ENCODE data around the gene PFKM.

Gene PFKM

GRCh38 chr12:48191096-48191495 is 71.9 kb downstream of the PFKM start:
- DNase-seq: no peak

DNA sequence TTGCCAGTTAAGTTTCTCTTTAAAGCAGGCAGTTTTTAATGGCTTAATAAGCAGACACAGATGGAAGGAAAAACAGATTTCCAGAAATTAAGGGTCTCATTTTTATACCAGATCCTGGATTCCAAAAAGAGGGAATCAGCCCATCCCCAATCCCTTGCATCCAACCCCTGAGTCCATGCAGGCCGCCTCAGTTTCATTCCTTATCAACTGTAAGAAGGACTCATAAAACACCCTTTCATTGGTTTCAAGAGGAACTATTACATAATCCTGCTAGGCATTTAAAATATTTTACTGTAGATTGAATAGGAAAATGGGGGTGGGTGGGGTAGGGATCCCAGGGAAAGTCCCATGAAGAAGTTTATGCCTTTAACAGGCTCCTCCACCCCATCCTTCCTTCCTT is 73.7 kb downstream of the PFKM start:
- no peak for DNase-seq

DNA sequence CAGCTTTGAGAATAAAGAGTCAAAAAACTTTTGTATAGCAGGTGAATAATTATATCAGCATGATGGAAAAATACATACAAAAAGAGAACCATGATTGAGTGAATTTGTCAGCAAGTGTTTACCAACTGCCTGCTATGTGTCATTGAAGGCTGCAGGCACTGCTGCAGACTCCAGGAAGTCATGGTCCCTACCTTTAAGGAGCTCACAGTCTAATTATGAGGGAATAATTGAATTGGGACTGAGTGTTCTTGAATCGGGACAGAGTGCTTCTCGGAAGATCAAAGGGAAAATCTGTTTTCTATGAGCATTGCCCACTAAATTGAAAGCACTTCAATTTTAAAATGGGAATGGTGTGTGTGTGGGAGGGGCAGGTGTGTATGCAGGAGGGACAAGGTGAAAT is 74.5 kb downstream of the PFKM start:
- DNase-seq: no peak

- DNase-seq: peak; percentile 70
Observed at GRCh38 chr12:48194799-48195201, 75.6 kb downstream of the PFKM start.
